H1 (cell line): ENCODE measurements around the gene SBSN. TPM values are rescaled to one million over a fixed set of nuclear protein-coding genes. Genes with fewer than 3 reads are reported as not detected.

Experiments
- CTCF ChIA-PET: fragments of 300-600 bp; sonication (Branson Sonifier 250); formaldehyde crosslinking; loops from one replicate; lab custom pipeline; 2021; ENCODE audit not compliant: partially characterized antibody; lab: Charles Lee
- POLR2A ChIA-PET: fragments of 300-600 bp; sonication (Branson Sonifier 250); formaldehyde crosslinking; loops from one replicate; lab custom pipeline; 2021; ENCODE audit warnings: inconsistent platforms; ENCODE audit not compliant: partially characterized antibody; lab: Charles Lee
- DNase-seq, 2 experiments: peaks; one replicate each; pipeline versions ENCODE4 v3.0.0 to v3.0.0-alpha.2; 2010 to 2022; ENCODE audit warnings: low spot score in 2 of 2, low read depth in 1 of 2, mixed read lengths in 1 of 2
- FAIRE-seq: peaks from 2 replicates; lab custom pipeline; 2011; peaks lifted over from hg19 to GRCh38; lab: Jason Lieb, UNC
- H2AFZ ChIP-seq: 2 replicates; pipeline ENCODE4 v1.8.1; 2012; ENCODE audit warnings: low read length, inconsistent platforms
- H2AK5ac ChIP-seq: 2 replicates; pipeline ENCODE4 v1.6.1; 2013; ENCODE audit warnings: low read depth, low read length
- H2BK120ac ChIP-seq: replicated peaks from 2 replicates; pipeline ENCODE3; 2013; ENCODE audit warnings: low read depth, low read length, inconsistent platforms
- H2BK12ac ChIP-seq: 2 replicates; pipeline ENCODE4 v1.6.1; 2013; ENCODE audit warnings: low read depth, low read length
- H2BK15ac ChIP-seq: 2 replicates; pipeline ENCODE4 v1.6.1; 2013; ENCODE audit warnings: low read length
- H2BK20ac ChIP-seq: 2 replicates; pipeline ENCODE4 v1.6.1; 2013; ENCODE audit warnings: low read length
- H2BK5ac ChIP-seq: 2 replicates; pipeline ENCODE4 v1.6.1; 2013; ENCODE audit warnings: low read depth, low read length
- H3K14ac ChIP-seq: 2 replicates; pipeline ENCODE4 v1.6.1; 2013; ENCODE audit warnings: inconsistent platforms; ENCODE audit not compliant: insufficient read length
- H3K18ac ChIP-seq: 2 replicates; pipeline ENCODE4 v1.6.1; 2013; ENCODE audit warnings: low read length; ENCODE audit errors: extremely low read depth
- H3K23ac ChIP-seq: 2 replicates; pipeline ENCODE4 v1.6.1; 2013; ENCODE audit warnings: inconsistent platforms; ENCODE audit not compliant: insufficient read length
- H3K23me2 ChIP-seq: 2 replicates; pipeline ENCODE4 v1.6.1; 2013; ENCODE audit warnings: low read depth, low read length
- H3K27ac ChIP-seq: 2 replicates; pipeline ENCODE4 v1.6.1; 2011; ENCODE audit warnings: low read depth, low read length, inconsistent platforms
- H3K27me3 ChIP-seq, 4 experiments: replicated peaks in 1 of 4; 1 replicate in 1 of 4; 2 replicates in 3 of 4; pipeline versions ENCODE4 v1.6.1 to v1.8.1; 2011 to 2013; ENCODE audit warnings: low read length in 3 of 4, mild to moderate bottlenecking in 3 of 4, inconsistent platforms in 2 of 4, mixed read lengths in 2 of 4, moderate library complexity in 1 of 4; ENCODE audit not compliant: control insufficient read depth in 3 of 4, insufficient read depth in 3 of 4; ENCODE audit errors: extremely low read depth in 1 of 4
- H3K36me3 ChIP-seq, 4 experiments: 2 replicates each; pipeline versions ENCODE4 v1.6.1 to v1.8.1; 2011 to 2013; ENCODE audit warnings: mild to moderate bottlenecking in 4 of 4, low read length in 3 of 4, moderate library complexity in 2 of 4, control low read depth in 1 of 4, inconsistent platforms in 1 of 4; ENCODE audit not compliant: insufficient read depth in 4 of 4, control insufficient read depth in 2 of 4
- H3K4ac ChIP-seq: replicated peaks from 2 replicates; pipeline ENCODE3; 2013; ENCODE audit warnings: low read length, low read depth, mixed read lengths, inconsistent platforms; ENCODE audit not compliant: insufficient read length
- H3K4me1 ChIP-seq, 4 experiments: replicated peaks in 1 of 4; 1 replicate in 1 of 4; 2 replicates in 3 of 4; pipeline versions ENCODE4 v1.6.1 to v1.8.1; 2011 to 2013; ENCODE audit warnings: low read length in 3 of 4, inconsistent platforms in 2 of 4, mixed read lengths in 1 of 4; ENCODE audit not compliant: insufficient read depth in 4 of 4, control insufficient read depth in 3 of 4
- H3K4me2 ChIP-seq, 2 experiments: 2 replicates each; pipeline versions ENCODE4 v1.6.1 to v1.8.1; 2011 to 2013; ENCODE audit warnings: low read depth in 2 of 2, low read length in 2 of 2, control low read depth in 1 of 2, inconsistent platforms in 1 of 2, mild to moderate bottlenecking in 1 of 2; ENCODE audit not compliant: insufficient read depth in 1 of 2
- H3K4me3 ChIP-seq, 4 experiments: fragments of 200-600, 300-600 bp in 1 of 4; sonication (generic), shearing (Covaris generic), sonication (Bioruptor Twin) in 1 of 4; 2 replicates each; pipeline versions ENCODE4 v1.5.1 to v1.8.1; 2011 to 2016; ENCODE audit warnings: low read length in 4 of 4, low read depth in 3 of 4, control low read depth in 2 of 4, inconsistent platforms in 2 of 4, mild to moderate bottlenecking in 2 of 4, mixed read lengths in 1 of 4, moderate library complexity in 1 of 4; ENCODE audit not compliant: insufficient read depth in 2 of 4; ENCODE audit errors: extremely low read depth in 1 of 4
- H3K56ac ChIP-seq: replicated peaks from 2 replicates; pipeline ENCODE3; 2013; ENCODE audit warnings: low read depth, mild to moderate bottlenecking, mixed read lengths, low read length, inconsistent platforms; ENCODE audit not compliant: insufficient read length
- H3K79me1 ChIP-seq: 2 replicates; pipeline ENCODE4 v1.6.1; 2013; ENCODE audit warnings: low read depth, low read length, control low read depth
- H3K79me2 ChIP-seq, 2 experiments: 2 replicates each; pipeline versions ENCODE4 v1.6.1 to v1.8.1; 2012 to 2013; ENCODE audit warnings: low read length in 2 of 2, mild to moderate bottlenecking in 2 of 2, inconsistent platforms in 1 of 2; ENCODE audit not compliant: insufficient read depth in 2 of 2, control insufficient read depth in 1 of 2
- H3K9ac ChIP-seq, 4 experiments: replicated peaks in 1 of 4; 1 replicate in 1 of 4; 2 replicates in 3 of 4; pipeline versions ENCODE4 v1.6.1 to v1.8.1; 2011 to 2013; ENCODE audit warnings: low read depth in 3 of 4, low read length in 3 of 4, control low read depth in 2 of 4, mild to moderate bottlenecking in 2 of 4, moderate library complexity in 2 of 4, inconsistent platforms in 1 of 4; ENCODE audit errors: extremely low read depth in 1 of 4
- H3K9me3 ChIP-seq, 2 experiments: 2 replicates each; pipeline versions ENCODE4 v1.6.1 to v1.8.1; 2012 to 2013; ENCODE audit warnings: mild to moderate bottlenecking in 2 of 2, moderate library complexity in 2 of 2, control low read depth in 1 of 2, inconsistent platforms in 1 of 2, low read depth in 1 of 2, low read length in 1 of 2, mixed read lengths in 1 of 2; ENCODE audit not compliant: insufficient read depth in 2 of 2
- H4K20me1 ChIP-seq, 2 experiments: replicated peaks in 1 of 2; 2 replicates each; pipeline versions ENCODE3 to v1.8.1; 2011 to 2013; ENCODE audit warnings: inconsistent platforms in 2 of 2, low read length in 2 of 2, mild to moderate bottlenecking in 1 of 2; ENCODE audit not compliant: insufficient read depth in 2 of 2, control insufficient read depth in 1 of 2
- H4K5ac ChIP-seq: 2 replicates; pipeline ENCODE4 v1.6.1; 2013; ENCODE audit warnings: low read length, low read depth, mixed read lengths, inconsistent platforms; ENCODE audit not compliant: insufficient read length
- H4K8ac ChIP-seq: 2 replicates; pipeline ENCODE4 v1.8.0; 2013; ENCODE audit warnings: mild to moderate bottlenecking, moderate library complexity, low read length, inconsistent platforms; ENCODE audit not compliant: insufficient read depth; ENCODE audit errors: extremely low read depth
- H4K91ac ChIP-seq: replicated peaks from 2 replicates; pipeline ENCODE3; 2013; ENCODE audit warnings: low read length, mixed read lengths, inconsistent platforms; ENCODE audit not compliant: insufficient read length
- NRF1 ChIP-seq: IDR thresholded peaks from 2 replicates; pipeline ENCODE4 v1.6.1; 2011; ENCODE audit warnings: mild to moderate bottlenecking, low read depth, low read length, improper control_type of control experiment
- WGBS, 2 experiments: shearing (Covaris generic) in 1 of 2; methylation state at CpG; one replicate each; pipeline versions ENCODE4 v1.1.6 to v1.1.7; 2013 to 2015; ENCODE audit warnings: low lambda C conversion rate in 2 of 2, mixed read lengths in 2 of 2, inconsistent platforms in 1 of 2, low coverage in 1 of 2, missing lambda C conversion rate in 1 of 2; ENCODE audit not compliant: insufficient replicate concordance in 2 of 2, insufficient coverage in 1 of 2, insufficient read length in 1 of 2; ENCODE audit errors: extremely low coverage in 1 of 2, missing lambda C conversion rate in 1 of 2; 5-methylcytosine and 5-hydroxymethylcytosine counted together
- polyA plus RNA-seq, 7 experiments: library from polyadenylated mRNA; depleted of rRNA in 3 of 7; stranded (reverse) in 5 of 7; unstranded in 2 of 7; fragments of >200 nt in 5 of 7; fragments of 200-250 nt in 2 of 7; gene quantifications; 1 replicate in 5 of 7; 2 replicates in 1 of 7; 4 replicates in 1 of 7; pipeline versions ENCODE4 v1.2.1 to v1.2.3, GENCODE V29; 2011 to 2013; ENCODE audit warnings: missing spikeins in 2 of 7, mixed read lengths in 2 of 7
- total RNA-seq: library from RNA; stranded (reverse); fragmentation: NEBNext Ultra II Directional; extraction: Animal tissue kit (Norgen Biotek cat#: 25700); gene quantifications from 2 replicates; pipeline ENCODE4 v1.2.1, GENCODE V29; 2021

The SBSN gene
- total and polyA plus RNA-seq, 2 of the 8 experiments (the other 6 are each of a cell fraction or from before 2014, with no cell fraction given), result not detected

DNA sequence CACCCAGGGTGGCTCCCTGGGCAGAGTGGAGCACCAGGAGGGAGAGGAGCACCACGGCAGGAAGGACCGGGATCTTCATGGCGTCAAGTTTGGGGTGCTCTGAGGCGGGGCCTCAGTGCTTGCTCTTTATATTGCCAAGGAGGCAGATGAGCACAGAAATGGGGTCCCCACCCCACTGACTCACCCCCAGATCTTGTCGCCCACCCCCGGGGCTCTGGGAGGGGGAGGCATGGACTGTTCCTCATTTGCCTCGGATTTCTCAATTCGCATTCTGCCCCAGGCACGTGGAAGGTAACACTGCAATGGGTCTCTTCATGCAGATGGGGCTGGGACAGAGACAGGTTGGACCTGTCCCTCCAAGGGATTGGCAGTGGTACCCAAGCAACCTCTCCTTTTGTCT, 37.7 kb downstream of the SBSN start, which contains the start of gene KRTDAP:
KRTDAP (minus strand) TSS at position 101 of the 400 bp plus-strand sequence; CDS start at position 79, 22 bp downstream.
- H3K79me2 ChIP-seq, result no peaks in the 10 kb centered on the region
- H3K4me3 ChIP-seq, result no peak within 1 kb of the TSS
- H4K5ac ChIP-seq, result no peak within 1 kb of the TSS
- H3K4me1 ChIP-seq, result no peaks in the 10 kb centered on the region; a peak in 1 of 7 replicates
- no peaks in the 10 kb centered on the region; the same call in 1 of the 2 replicates for H3K79me1 ChIP-seq
- no peak within 1 kb of the TSS for H3K23ac ChIP-seq
- WGBS, 2 experiments, result 87% methylated on average over 9 of the region's 9 CpGs; no CpG with 5 or more reads in 1 of the 2 experiments
- ChIA-PET CTCF (interaction anchor here (0.7 to 2.8 kb wide), 8 partner anchors 10 to 275 kb away, joined by 3 to 13 read pairs (median 4); no protein-coding TSS in a partner anchor), POLR2A (interaction anchor here (2.7 to 4.3 kb wide), 4 partner anchors 12 to 19 kb away, joined by 13 to 27 read pairs (median 18); no protein-coding TSS in a partner anchor)
- no peak within 1 kb of the TSS for H3K4ac ChIP-seq
- no peaks in the 10 kb centered on the region; the same call in 1 of the 2 replicates for H3K23me2 ChIP-seq
- no peak within 1 kb of the TSS for H2BK15ac ChIP-seq
- peaks cover 0 to 3% of the 10 kb centered on the region in 2 experiments for H4K20me1 ChIP-seq
- no peak for DNase-seq
- no peak within 1 kb of the TSS for H2BK12ac ChIP-seq
- FAIRE-seq, result no peak
- no peak within 1 kb of the TSS for H3K4me2 ChIP-seq
- no peak within 1 kb of the TSS for H2AFZ ChIP-seq
- H2AK5ac ChIP-seq, result no peak within 1 kb of the TSS
- H3K27ac ChIP-seq, result no peak within 1 kb of the TSS
- no peak within 1 kb of the TSS for H3K18ac ChIP-seq
- no peak within 1 kb of the TSS for H2BK5ac ChIP-seq
- no peak within 1 kb of the TSS for H3K56ac ChIP-seq
- no peaks in the 10 kb centered on the region for H3K36me3 ChIP-seq
- H2BK20ac ChIP-seq, result no peak within 1 kb of the TSS
- H3K27me3 ChIP-seq, result no peaks in the 10 kb centered on the region; a peak in 2 of 7 replicates
- no peak within 1 kb of the TSS; a peak in 1 of 7 replicates for H3K9ac ChIP-seq
- H3K9me3 ChIP-seq, result no peaks in the 10 kb centered on the region
- no peak within 1 kb of the TSS for H2BK120ac ChIP-seq
- H4K91ac ChIP-seq, result no peak within 1 kb of the TSS
- H3K14ac ChIP-seq, result no peak within 1 kb of the TSS
- peak within 1 kb of the TSS; percentile 45; the same call in 1 of the 2 replicates for H4K8ac ChIP-seq
- no peak for TF ChIP-seq NRF1
- TF ChIP-seq, all 59 proteins: peak for 0
